Measurements from ENCODE around the gene AKAP13.
"Not testable (repeated sequence)": the region's sequence is repeated elsewhere in the genome, so short reads cannot be mapped to it uniquely, and the experiment has no call there.

The AKAP13 gene

DNA sequence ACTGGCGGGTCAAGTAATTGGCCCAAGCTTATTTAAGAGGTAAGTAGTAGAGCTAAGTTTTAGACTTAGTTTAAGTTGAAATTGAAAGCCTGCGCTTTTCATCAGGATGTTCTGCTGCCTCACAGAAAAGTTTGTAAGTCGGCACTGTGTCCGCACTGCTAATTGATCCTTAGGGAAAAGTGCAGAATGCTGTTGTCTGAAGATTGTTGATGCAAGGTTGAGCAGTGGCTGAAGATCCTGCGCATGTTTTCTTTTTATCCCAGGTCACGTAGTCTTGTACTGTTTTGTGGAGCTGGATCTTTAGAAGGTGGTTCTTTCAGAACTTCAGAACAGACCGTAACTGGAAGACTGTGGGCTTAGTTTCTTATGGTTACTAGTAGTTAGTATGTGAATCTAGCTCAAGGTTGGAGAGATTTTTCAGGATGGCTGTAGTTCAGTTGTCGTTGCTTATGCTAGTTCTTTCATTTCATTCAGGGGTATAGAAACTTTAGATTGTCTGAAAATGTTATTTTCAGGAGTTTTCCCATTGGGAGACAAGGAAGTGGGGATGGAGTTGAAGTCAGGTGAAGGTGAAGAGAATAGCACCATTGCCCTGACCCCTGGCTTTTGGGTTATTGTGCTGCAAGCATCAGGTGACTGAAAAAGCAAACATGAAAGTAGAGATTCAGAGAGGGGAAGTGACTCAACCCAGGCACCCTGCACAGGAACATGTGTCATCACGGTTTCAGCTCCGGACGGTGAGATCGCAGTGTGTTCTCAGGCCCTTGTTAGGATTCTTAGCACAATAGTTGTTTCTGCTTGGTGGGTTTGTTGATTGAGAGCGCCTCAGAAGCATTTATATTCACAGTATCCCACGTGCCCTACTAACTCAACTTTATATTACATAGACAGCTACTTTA lies 32.8 kb downstream of the AKAP13 start:
- peak; percentile 13 for DNase-seq

DNA sequence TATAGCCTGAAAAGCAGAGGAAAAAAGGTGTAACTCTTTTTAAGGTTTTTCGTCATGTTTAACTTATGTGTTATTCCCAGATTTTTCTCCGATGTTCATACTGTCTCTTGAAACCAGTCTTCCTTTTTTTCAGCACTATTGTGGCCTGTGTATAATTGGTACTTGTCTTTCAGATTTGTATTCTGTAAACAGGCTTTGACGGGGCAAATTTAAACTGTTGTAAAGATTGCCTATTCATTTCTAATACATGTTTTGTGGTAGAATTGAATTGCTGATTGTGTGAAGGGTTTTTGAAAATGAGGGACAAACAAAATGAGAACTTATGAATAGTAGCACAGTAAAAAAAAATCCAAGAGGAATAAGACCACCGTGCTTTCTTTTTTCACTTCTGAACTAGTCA lies 33.6 kb downstream of the AKAP13 start:
- DNase-seq, result no peak

DNA sequence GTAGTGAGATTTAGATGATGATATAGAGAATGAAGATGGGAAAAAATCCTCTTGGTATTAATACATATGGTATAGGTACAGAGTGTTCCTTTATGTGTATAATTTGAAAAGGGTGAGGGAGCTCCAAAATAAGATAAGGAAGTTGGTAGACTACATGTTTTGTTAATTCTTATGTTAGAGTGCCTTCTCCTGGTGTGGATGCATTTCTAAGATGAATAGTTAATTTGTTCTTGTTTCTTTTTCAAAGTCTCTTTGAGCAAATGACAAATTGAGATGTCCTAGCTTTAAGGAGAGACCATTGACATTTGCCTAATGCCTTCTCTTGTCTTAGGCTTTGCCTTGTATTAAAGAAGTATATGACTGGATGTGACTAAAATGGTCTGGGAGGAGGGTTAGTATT lies 34.1 kb downstream of the AKAP13 start:
- DNase-seq, result no peak

DNA sequence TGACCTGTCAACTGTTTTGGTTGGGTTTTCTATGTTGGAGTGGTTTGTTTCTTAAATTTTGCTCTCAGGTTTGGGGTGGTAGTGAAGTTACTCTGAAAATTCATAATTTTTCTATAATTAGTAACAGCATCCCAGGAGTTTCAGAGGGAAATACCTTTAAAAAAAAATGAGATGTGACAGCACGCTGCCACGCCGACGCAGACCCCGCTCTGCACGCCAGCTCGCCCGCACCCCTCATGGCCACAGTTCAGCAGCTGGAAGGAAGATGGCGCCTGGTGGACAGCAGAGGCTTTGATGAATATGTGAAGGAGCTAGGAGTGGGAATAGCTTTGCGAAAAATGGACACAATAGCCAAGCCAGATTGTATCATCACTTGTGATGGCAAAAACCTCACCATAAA lies 34.6 kb downstream of the AKAP13 start:
- DNase-seq, result no peak

DNA sequence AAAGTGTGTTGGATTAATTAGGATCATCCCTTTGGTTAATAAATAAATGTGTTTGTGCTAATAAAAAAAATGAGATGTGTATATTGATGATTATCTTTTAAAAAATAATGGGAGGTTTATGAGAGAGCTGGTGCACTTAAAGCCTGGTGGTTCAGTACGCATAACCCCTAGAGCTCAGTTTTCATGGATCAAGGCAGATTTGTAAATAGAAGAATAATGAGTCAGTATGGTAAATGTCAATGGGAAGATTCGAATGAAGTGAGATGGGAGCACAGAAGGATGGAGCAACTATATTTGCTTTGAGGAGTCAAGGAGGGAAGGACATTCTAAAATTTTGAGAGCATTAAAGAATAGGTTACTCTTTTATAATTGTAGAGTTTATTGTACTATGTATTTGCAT lies 35.4 kb downstream of the AKAP13 start:
- no peak for DNase-seq

DNA sequence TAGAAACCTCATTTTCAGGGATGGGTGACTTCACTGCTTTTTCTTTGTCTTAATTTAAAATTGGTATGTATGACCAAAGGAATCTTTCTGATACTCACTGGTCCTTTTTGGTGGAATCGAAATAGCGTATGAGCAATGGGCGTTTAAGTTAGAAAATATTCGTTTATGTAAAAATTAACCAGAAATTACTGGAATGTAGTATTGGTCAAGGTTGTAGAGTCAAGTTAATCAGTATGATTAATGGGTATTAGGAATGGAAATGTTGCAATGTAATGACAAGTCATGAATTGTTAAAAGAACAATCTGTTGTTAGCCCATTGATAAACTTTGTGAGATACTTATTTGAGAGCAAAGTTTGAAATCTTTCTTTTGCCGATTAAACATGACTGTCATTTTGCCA lies 36.9 kb downstream of the AKAP13 start:
- DNase-seq, result no peak

DNA sequence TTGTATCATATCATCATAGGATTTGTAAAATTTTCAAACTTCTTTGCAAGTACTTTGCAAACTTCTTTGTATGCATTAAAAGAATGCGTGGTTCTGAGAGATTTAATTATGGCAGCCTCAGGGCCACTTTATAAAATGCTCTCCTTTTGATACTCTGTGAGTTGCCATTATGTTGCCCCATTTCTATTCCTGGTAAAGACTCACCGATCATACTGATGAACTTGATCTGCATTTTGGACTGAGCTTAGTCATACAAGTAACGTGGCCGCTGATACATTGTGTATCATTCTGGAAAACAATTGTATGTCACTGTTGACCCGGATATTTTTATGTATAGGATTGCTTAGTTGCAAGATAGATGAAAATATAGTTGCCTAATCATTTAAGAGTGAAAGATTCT lies 38.8 kb downstream of the AKAP13 start:
- DNase-seq, result no peak

DNA sequence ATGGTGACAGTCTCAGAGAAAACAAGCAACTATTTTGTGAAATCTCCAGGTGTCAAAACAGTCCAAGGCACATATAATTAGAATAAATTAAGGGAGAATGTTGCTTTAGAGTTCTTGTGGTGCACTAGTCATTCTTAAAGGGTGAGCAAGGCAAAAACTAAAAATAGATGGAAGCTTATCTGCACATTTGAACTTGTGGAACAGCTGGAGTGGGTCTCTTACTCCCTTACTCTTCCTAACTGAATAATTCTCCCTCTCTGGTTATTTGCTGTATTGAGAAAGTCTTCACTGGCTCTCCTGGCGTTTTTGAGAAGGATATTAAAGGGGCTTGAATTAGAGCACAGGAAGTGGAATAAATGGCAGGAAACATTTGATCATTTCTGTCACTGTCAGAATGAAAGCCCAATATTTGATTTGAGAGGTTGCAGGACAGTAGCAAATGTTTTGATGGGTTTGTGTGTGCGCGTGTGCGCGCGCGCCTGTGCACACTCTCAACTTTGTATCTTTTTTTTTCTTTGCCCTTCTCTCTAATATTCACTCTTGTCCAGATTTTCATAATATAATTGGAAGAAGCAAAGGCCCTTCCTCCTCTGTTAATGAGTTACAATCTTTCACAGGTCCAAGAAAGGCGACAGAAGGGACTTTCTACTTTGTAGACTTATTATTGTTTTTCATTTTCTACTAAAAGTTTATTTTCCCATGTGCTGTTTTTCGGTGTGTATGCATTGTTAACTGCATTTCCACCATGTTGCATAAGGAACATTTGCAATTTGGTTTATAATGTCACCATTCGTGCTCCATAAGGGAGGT lies 40.9 kb downstream of the AKAP13 start:
- no peak for DNase-seq

DNA sequence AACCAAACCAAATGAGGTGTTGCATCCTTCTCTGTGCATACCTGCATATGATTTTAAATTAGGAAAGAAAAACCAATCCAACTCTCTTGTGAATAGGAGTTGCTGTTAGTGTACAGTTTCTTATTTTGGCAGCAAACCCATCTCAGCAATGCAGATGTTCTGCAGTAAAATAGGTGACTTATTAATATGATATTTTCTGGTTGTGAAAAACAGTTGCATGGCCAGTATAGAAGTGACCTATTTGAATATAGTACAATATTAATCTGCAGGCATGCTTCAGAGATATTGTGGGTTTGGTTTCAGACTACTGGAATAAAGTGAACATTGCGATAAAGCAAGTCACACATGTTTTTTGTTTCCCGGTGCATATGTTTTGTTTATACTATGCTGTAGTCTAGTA lies 42.2 kb downstream of the AKAP13 start:
- no peak for DNase-seq

DNA sequence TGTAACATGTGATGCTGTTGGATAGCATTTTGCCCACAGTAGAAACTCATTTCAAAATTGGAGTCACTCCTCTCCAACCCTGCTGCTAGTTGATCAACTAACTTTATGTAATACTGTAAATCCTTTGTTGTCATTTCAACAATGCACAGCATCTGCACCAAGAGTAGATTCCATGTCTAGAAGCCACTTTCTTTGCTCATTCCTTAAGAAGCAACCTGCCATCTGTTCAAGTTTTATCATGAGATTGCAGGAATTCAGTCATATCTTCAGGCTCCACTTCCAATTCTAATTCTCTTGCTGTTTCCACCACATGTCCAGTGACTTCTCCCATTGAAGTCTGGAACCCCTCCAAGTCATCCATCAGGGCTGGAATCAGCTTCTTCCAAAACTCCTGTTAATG lies 42.9 kb downstream of the AKAP13 start:
- DNase-seq, result no peak

DNA sequence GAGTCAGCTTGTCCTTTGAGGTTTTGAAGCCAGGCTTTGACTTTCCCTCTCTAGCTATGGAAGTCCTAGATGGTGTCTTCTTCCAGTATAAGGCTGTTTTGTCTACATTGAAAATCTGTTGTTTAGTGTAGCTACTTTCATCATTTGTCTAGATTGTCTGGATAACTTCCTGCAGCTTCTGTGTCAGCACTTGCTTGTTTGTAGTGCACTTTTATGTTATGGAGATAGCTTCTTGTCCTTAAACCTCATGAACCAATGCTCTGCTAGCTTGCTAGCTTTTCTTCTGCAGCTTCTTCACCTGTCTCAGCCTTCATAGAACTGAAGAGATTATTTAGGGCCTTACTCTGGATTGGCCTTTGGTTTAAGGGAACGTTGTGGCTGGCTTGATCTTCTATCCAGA lies 43.8 kb downstream of the AKAP13 start:
- DNase-seq, result no peak

DNA sequence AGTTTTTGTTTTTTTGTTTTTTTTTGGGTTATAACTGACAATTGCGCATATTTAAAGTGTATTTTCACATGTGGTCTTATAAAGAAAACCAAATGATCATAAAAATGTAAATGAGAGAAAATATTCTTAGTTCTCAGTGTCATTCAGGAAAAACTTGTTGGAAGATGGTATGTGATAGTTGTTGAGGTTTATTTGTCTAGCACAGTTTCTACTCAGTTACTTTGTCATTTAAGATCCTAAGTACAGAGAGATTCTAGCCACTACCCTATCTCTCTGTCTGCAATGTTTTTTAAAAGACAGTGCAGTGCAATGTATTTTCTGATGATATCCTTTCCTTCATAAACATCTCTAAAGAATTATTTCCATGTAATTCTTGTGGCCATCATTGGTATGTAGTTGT lies 46.1 kb downstream of the AKAP13 start:
- no peak for DNase-seq

DNA sequence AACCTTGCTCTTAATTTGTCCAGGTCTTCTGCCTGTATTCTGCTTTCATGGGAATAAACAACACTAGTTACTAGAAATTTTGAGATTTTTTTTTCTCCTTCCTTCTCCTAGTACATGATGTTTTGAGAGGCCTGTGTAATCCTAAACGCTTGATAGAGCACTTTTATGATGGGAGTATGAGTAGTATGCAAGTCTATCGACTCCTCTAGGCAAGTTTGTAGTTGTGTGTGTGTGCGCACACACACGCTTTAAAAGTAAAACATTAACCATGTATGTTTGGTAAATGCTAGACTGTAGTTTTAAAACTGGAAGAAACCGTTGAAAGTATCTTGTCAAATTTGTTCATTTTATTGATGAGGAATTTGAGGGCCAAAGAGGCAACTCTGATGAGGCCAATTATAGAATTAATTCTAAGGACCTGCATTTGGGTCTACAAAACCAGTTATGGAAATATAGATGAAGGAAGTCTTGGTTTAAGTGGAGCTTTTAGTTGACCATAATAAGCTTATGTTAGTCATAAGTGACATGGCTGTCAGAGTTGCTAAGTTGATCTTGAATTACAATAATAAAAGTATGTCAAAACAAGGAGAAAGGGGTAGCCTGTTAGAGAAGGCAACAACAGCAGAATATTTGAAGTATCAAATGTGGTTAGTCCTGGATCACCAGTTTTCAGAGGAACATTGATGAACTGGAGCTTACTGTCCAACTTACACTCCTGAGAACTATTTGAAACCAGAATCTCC lies 47.1 kb downstream of the AKAP13 start:
- DNase-seq, result no peak

DNA sequence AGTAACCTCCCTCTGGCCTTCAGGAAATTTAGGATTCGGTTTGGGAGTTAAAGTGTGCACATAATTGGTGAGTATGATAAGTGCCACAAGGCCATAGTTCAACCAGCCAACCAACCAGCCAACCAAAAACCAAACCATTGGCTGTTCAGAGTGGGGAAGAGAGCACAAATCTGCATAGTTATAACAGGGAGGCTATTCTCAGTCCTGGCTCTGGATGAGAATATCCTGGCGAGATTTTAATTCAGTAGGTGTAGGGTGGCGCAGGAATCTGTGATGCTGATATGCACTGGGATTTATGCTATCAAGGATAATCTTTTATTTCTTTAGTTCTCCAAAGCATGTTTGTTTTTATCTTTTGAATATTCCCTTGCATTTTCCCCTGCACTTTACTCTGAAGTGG lies 49.1 kb downstream of the AKAP13 start:
- DNase-seq, result no peak

DNA sequence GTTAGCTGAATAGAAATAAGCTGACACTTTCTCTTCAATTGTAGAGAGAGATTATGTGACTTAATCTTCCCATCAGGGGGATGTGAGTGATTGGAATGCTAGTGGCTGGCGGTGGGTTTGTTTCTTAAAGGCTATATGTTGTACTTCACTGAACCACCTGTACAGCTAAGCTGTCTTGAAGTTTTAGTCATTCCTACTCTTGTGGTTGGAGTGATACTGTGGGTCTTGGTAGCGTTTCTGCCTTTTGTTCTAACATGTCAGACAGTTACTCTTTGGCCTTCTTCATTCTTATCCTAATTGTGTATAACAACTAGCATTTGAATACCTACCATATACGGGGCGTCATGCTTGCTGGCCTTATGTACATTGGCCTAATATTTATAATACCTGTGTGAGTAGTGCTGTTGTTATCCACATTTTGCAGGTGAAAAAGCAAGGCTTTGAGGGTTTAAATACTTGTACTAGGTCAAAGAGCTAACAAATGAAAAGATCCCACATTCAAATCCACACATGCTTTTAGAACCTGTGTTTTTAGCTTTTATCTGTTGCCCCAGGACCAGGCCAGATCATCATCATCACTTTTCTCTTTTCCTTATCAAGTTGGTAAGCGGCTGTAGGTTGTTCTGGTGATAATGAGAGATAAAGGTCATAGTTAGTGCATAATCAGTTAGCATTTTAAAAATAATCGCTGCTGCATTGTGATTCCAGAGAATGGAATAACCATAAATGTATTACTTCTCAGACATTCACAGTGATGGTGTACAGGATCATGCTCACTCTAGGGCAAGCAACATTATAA lies 50.2 kb downstream of the AKAP13 start:
- no peak for DNase-seq

DNA sequence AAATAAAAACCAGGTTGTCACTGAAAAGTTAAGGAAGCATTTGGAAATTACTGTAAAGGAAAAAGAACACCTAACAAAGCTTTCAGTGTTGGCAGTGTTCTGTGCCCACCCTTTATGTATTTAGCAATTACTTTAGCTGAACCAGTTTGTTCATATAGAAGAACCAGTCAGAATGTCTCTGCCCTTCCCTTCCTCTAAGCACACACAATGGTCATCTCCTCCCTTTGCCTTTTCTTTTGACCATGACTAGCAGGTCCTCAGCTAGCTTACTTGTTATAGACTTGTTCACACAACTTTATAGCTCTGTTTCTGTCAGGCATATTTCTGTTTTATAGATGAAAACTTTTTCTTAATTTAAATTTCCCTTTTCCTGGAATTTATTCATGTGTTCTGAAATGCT lies 59.6 kb downstream of the AKAP13 start:
- no peak for DNase-seq

DNA sequence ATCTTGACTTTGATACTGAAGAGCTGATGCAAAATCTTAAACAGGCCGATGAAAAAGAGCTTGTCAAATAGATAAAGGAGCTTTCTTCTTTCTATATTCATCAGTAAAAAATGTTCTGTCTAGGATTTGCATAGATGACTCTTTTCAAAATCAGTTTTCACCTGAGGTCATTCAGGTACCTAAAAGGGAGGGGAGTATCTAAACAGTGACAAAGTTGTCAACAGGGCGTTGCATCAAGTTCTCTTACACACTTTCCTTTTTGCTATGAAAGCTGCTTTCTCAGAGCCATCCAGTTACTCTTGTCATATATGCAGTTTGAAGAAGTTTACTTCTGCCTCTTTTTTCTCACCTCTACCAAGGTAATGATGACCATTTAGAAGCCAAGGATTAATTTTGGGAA lies 60.0 kb downstream of the AKAP13 start:
- DNase-seq, result no peak

DNA sequence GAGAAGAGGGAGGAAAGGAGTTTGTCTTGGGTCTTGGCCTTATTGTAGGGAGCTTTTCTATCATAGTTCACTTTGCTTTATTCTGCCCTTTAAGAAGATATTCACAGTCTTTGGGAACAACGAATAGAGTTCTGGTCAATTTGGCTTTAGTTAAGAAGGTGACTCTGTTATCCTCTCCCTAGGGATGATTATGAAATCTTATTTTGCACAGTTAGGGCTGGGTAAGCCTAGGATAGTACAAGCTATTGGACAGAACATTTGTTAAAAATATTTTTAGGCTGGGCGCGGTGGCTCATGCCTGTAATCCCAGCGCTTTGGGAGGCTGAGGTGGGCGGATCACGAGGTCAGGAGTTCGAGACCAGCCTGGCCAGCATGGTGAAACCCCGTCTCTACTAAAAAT lies 61.5 kb downstream of the AKAP13 start:
- DNase-seq, result not testable (repeated sequence)

DNA sequence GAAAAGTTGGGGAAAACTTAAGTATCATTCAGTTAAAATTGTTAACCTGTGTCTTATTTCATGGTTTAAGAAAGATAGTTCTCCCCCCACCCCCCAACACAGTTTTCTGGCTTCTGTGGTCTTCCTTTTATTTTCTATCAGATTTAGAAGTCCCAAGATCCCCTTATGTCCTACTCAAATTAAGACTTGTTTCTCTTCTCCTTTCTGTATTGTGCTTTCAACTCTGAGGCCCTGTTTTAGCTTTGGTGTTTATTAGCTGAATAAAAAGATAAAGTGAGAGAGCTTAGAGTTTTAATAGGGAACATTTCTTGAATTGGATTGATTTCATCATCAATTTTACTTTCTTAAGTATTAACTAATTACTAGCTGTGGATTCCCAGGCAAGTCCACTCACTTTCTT lies 62.6 kb downstream of the AKAP13 start:
- no peak for DNase-seq

DNA sequence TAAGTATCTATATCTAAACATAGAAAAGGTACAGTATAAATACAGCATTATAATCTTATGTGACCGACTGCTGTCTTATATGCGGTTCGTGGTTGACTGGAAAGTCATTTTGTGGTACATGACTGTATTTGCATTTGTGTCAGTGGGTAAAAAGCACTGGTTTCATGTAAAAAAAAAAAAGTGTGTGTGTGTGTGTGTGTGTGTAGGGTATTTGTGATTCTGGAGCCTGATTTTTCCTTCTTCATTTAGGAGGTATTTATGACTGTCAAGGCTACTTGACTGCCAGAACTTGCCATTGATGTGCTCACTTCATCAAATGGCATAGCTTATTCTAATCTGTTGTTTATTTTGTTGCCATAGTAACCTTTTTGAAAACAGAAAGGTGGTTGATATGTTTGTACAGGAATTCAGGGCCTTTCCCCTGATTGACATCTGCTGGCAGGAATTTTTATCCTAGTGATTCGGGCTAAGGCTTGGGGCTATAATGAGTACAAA lies 63.2 kb downstream of the AKAP13 start:
- peak; percentile 79 for DNase-seq

DNA sequence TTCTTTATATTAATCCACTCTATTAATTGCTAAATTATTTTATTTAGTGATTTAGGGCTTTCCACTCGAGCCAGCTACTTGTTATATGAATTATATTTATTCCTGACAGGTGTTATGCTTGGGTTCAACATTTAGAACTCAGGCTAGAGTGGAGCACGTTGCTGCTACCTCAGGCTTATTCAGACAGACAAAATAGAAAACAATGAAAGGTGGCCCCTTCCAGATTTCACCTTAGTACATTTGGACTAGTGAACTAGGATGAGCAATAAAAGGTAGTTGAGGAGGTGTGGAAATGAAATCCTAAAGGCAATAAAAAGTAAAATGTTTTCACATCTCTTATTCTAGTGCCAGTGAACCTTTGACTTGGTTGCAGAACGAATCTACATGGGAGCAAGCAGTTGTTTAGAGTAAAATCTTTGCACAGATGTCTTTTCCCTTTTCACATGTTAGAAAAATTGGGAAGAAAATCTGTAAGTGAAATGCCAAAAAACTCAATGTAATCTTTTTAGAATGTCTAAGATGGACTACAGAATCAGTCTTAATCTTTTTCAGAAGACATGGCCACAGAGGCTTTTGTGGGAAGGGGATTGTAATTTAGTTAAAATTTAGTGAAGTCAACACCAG lies 63.8 kb downstream of the AKAP13 start:
- no peak for DNase-seq

DNA sequence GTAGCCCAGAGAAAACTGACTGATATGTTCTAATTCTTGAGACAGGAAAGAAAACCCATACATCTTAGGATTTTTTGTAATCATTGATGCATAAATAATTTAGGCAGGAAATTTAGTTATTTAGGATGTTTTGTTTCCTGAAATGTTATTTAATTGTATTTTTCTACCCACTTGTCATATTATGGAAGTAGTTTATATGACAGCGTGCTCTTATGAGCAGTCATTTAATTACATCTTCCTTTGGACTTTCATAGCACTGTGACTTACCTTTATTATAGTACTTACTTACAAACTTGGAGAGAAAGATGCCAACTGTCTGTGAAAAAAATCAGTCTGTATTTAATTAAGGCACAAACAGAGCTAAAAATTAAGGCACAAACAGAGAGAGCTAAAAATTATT lies 65.0 kb downstream of the AKAP13 start:
- DNase-seq, result no peak

Data from NCI-H2029 (cell line).